GM12878 (cell line): ENCODE results near the gene MTHFD1L.
"Not testable (repeated sequence)": the region's sequence is repeated elsewhere in the genome, so short reads cannot be mapped to it uniquely, and the experiment has no call there.

Experiments used
- DPF2 ChIP-seq: fragments of 450-650 bp; IDR thresholded peaks from 2 replicates; pipeline ENCODE4 v1.6.1; 2017; ENCODE audit warnings: mild to moderate bottlenecking
- GABPA ChIP-seq: IDR thresholded peaks from 2 replicates; pipeline ENCODE4 v1.6.1; 2014; ENCODE audit warnings: antibody characterized with exemption, low read depth, mild to moderate bottlenecking, inconsistent platforms
- KLF5 ChIP-seq: fragments of 450-650 bp; IDR thresholded peaks from 2 replicates; pipeline ENCODE4 v1.6.1; 2014; ENCODE audit warnings: mild to moderate bottlenecking; ENCODE audit not compliant: partially characterized antibody
- PAX8 ChIP-seq: fragments of 450-650 bp; IDR thresholded peaks from 2 replicates; pipeline ENCODE4 v1.6.1; 2017; ENCODE audit warnings: mild to moderate bottlenecking, moderate library complexity
- POLR2A ChIP-seq: IDR thresholded peaks from 2 replicates; pipeline ENCODE4 v1.6.1; 2011; ENCODE audit warnings: low read depth, mild to moderate bottlenecking, low read length
- POLR2AphosphoS5 ChIP-seq: IDR thresholded peaks from 2 replicates; pipeline ENCODE4 v1.6.1; 2011; ENCODE audit warnings: mild to moderate bottlenecking, low read length, inconsistent platforms
- RAD21 ChIP-seq: IDR thresholded peaks from 2 replicates; pipeline ENCODE4 v1.6.1; 2011; ENCODE audit warnings: mild to moderate bottlenecking, low read depth, low read length, moderate library complexity; ENCODE audit not compliant: insufficient read depth
- RAD51 ChIP-seq: fragments of 450-650 bp; IDR thresholded peaks from 2 replicates; pipeline ENCODE4 v1.6.1; 2016; ENCODE audit warnings: moderate library complexity, mild to moderate bottlenecking, inconsistent platforms
- YY1 ChIP-seq: IDR thresholded peaks from 2 replicates; pipeline ENCODE4 v1.6.1; 2011; ENCODE audit warnings: low read depth, mild to moderate bottlenecking, low read length
- TF ChIP-seq, protein P1 (sequence below), 3 experiments: IDR thresholded peaks in 2 of 3; conservative IDR thresholded peaks in 1 of 3; 2 replicates each; pipeline ENCODE4 v1.5.1; 2011; ENCODE audit warnings: low read depth in 3 of 3, low read length in 3 of 3, mild to moderate bottlenecking in 3 of 3, control low read depth in 2 of 3, moderate library complexity in 2 of 3, inconsistent platforms in 1 of 3, mixed read lengths in 1 of 3; ENCODE audit not compliant: control insufficient read depth in 2 of 3, insufficient read depth in 1 of 3; ENCODE audit errors: extremely low read depth in 1 of 3
- TF ChIP-seq, protein P2 (sequence below): IDR thresholded peaks from 2 replicates; pipeline ENCODE4 v1.6.1; 2012; ENCODE audit warnings: low read depth, low read length, improper control_type of control experiment

DNA sequence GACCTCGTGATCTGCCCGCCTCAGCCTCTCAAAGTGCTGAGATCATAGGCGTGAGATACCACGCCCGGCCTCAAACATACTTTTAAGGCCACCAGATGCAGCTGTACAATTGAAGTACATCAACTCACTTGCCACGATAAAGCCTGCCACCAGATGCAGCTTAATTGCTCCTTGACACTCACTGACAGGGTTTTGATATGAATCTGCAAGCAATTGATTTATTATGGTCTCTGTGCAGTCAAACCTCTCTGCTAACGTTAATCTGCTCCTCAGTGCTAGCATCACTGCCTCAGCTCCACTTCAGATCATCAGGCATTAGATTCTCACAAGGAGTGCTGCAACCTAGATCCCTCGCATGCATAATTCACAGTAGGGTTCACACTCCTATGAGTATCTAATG, 48.9 kb upstream of the MTHFD1L start:
- TF ChIP-seq, protein P1, sequence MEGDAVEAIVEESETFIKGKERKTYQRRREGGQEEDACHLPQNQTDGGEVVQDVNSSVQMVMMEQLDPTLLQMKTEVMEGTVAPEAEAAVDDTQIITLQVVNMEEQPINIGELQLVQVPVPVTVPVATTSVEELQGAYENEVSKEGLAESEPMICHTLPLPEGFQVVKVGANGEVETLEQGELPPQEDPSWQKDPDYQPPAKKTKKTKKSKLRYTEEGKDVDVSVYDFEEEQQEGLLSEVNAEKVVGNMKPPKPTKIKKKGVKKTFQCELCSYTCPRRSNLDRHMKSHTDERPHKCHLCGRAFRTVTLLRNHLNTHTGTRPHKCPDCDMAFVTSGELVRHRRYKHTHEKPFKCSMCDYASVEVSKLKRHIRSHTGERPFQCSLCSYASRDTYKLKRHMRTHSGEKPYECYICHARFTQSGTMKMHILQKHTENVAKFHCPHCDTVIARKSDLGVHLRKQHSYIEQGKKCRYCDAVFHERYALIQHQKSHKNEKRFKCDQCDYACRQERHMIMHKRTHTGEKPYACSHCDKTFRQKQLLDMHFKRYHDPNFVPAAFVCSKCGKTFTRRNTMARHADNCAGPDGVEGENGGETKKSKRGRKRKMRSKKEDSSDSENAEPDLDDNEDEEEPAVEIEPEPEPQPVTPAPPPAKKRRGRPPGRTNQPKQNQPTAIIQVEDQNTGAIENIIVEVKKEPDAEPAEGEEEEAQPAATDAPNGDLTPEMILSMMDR (IDR thresholded peaks at IDR 0.05 in 2 of 3, conservative IDR thresholded peaks at IDR 0.05 in 1 of 3; ENCODE audit: control insufficient read depth in 2 of 3, extremely low read depth in 1 of 3, insufficient read depth in 1 of 3, low read depth in 3 of 3, low read length in 3 of 3), result not testable (repeated sequence)
- TF ChIP-seq POLR2A, POLR2AphosphoS5, DPF2, RAD21, RAD51, PAX8, KLF5, YY1, GABPA: not testable (repeated sequence)
- TF ChIP-seq, protein P2, sequence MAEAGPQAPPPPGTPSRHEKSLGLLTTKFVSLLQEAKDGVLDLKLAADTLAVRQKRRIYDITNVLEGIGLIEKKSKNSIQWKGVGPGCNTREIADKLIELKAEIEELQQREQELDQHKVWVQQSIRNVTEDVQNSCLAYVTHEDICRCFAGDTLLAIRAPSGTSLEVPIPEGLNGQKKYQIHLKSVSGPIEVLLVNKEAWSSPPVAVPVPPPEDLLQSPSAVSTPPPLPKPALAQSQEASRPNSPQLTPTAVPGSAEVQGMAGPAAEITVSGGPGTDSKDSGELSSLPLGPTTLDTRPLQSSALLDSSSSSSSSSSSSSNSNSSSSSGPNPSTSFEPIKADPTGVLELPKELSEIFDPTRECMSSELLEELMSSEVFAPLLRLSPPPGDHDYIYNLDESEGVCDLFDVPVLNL, result not testable (repeated sequence)
